Measurements from ENCODE around the gene ARL15.

ARL15 gene

GRCh38 chr5:54087436-54087835 is 222.9 kb downstream of the ARL15 start:
- no peak for TF ChIP-seq CTCF (IDR thresholded peaks at IDR 0.05; ENCODE audit: low read depth, low read length, missing control alignments)
- no peak for DNase-seq (ENCODE audit: low read depth)
- H3K4me3 ChIP-seq (ENCODE audit: low read depth, low read length), result no peak overlapping the region

DNA sequence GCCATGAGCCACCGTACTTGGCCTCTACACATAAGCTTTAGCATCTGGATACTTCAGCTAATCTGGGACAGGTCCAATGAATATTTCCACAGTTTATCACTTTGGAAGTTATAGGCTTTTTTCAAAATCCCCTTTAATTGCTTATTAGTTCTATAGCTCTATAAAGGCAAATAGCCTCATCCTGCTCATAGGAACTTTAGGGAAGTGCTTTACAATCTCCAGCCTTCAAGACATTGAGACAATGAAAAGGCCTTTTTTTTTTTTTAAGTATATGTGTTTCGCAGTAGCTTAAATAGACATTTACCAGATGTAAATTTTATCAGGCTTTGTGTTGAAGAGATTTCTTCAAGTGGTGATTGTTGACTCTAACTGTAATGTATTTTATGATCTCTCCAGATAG is 224.2 kb downstream of the ARL15 start:
- H3K4me3 ChIP-seq (ENCODE audit: low read depth, low read length), result no peak overlapping the region
- DNase-seq (ENCODE audit: low read depth), result no peak

GRCh38 chr5:54084696-54085095 is 225.7 kb downstream of the ARL15 start:
- H3K4me3 ChIP-seq (ENCODE audit: low read depth, low read length), result no peak overlapping the region
- DNase-seq (ENCODE audit: low read depth), result no peak
- TF ChIP-seq CTCF (IDR thresholded peaks at IDR 0.05; ENCODE audit: low read depth, low read length, missing control alignments), result no peak

More for the DNA sequence above, 224.2 kb downstream of the ARL15 start:
- TF ChIP-seq CTCF (IDR thresholded peaks at IDR 0.05; ENCODE audit: low read depth, low read length, missing control alignments), result no peak

DNA sequence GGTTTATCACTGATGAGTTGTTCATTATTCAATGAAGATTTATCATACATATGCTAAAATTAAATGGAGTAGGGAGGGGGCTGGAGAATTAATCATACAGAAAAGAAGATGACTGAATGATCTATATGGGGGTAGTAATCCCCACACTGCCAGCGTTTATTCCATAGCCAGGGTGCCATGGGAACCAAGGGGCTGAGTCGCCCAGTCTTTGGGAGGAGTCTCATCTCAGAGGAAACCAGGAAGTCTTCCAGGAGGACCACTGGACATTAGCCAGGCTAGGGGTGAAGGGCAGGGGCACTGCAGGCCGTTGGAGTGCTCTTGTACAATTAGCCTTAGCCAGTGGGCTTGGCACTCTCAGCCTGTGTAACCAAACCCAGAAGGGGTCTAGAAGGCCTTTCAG is 226.5 kb downstream of the ARL15 start:
- no peak for DNase-seq (ENCODE audit: low read depth)
- TF ChIP-seq CTCF (IDR thresholded peaks at IDR 0.05; ENCODE audit: low read depth, low read length, missing control alignments), result no peak
- no peak overlapping the region for H3K4me3 ChIP-seq (ENCODE audit: low read depth, low read length)

- no peak overlapping the region for H3K4me3 ChIP-seq (ENCODE audit: low read depth, low read length)
- DNase-seq (ENCODE audit: low read depth), result no peak
- no peak for TF ChIP-seq CTCF (IDR thresholded peaks at IDR 0.05; ENCODE audit: low read depth, low read length, missing control alignments)
Observed at GRCh38 chr5:54083245-54083644, 227.1 kb downstream of the ARL15 start.

GRCh38 chr5:54081415-54081814 is 229.0 kb downstream of the ARL15 start:
- no peak for TF ChIP-seq CTCF (IDR thresholded peaks at IDR 0.05; ENCODE audit: low read depth, low read length, missing control alignments)
- DNase-seq (ENCODE audit: low read depth), result no peak
- H3K4me3 ChIP-seq (ENCODE audit: low read depth, low read length), result no peak overlapping the region

GRCh38 chr5:54080831-54081230 is 229.5 kb downstream of the ARL15 start:
- TF ChIP-seq CTCF (IDR thresholded peaks at IDR 0.05; ENCODE audit: low read depth, low read length, missing control alignments), result no peak
- DNase-seq (ENCODE audit: low read depth), result no peak
- no peak overlapping the region for H3K4me3 ChIP-seq (ENCODE audit: low read depth, low read length)
